GM12874 (cell line): ENCODE measurements around the gene IGFL4.

Experiments used
- TF ChIP-seq, protein P1 (sequence below): IDR thresholded peaks from 2 replicates; pipeline ENCODE4 v1.5.1; 2011; ENCODE audit warnings: low read depth, mild to moderate bottlenecking, control low read depth, low read length, moderate library complexity; ENCODE audit not compliant: insufficient read depth

Gene IGFL4

DNA sequence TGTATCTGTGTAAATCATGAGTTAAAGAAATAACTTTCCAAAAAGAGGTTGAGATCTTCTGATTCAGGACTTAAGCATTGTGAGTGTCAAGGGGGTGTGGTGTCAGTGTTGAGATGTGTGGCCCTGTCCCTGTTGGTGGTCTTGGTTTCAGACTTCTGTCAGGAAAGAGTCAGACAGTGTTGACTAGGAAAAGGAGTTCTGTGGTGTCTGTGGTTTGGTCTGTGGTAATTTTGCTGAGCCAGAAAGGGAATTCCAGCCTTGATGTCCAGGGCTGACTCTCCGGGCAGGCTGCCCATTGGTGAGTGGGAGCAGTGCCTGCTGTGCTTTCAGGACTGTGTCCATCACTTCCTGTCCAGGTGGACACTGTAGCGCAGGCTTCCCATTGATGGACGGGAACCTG, 39.8 kb upstream of the IGFL4 start:
- TF ChIP-seq, protein P1, sequence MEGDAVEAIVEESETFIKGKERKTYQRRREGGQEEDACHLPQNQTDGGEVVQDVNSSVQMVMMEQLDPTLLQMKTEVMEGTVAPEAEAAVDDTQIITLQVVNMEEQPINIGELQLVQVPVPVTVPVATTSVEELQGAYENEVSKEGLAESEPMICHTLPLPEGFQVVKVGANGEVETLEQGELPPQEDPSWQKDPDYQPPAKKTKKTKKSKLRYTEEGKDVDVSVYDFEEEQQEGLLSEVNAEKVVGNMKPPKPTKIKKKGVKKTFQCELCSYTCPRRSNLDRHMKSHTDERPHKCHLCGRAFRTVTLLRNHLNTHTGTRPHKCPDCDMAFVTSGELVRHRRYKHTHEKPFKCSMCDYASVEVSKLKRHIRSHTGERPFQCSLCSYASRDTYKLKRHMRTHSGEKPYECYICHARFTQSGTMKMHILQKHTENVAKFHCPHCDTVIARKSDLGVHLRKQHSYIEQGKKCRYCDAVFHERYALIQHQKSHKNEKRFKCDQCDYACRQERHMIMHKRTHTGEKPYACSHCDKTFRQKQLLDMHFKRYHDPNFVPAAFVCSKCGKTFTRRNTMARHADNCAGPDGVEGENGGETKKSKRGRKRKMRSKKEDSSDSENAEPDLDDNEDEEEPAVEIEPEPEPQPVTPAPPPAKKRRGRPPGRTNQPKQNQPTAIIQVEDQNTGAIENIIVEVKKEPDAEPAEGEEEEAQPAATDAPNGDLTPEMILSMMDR = no peak

DNA sequence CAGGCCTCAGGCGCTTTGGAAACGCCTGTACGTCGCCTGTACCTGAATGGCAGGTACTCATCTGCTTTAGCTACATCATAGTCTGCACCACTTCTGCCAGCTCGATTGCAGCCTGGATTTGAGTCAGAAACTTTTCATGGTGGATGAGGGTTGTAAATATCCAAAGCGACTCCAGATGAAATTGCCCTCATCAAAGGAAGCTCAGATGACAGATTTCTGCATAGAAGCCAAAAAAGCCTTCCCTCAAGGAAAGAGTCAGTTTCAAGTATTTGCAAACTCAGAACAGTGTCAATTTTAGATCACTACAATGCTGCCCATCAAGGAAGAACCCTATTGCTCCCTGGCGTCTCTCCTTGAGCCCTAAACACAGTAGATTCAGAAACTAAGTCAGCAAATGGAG, 38.8 kb upstream of the IGFL4 start:
- TF ChIP-seq, protein P1 = no peak

DNA sequence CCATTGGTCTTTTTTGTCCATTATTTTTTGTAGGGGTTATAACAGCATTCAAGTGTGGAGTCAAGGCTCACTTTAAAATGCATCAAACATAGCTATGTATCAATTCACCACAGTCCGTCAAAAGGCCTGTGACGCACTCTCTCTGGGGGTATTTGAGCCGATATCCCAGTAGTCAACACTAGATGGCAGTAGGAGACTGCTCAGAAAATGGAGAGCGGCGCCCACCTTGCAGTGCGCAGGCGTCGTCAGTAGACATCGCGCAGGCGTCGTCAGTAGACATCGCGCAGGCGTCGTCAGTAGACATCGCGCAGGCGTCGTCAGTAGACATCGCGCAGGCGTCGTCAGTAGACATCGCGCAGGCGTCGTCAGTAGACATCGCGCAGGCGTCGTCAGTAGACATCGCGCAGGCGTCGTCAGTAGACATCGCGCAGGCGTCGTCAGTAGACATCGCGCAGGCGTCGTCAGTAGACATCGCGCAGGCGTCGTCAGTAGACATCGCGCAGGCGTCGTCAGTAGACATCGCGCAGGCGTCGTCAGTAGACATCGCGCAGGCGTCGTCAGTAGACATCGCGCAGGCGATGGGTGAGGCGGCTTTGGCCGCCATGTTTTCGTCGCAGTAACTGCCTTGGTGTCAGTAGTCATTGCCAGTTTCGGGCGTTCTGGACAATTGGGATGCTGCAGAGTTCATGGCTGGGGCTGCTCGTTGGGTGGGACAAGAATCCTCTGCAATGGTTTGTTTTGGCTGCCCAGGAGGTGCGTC, 38.0 kb upstream of the IGFL4 start:
- TF ChIP-seq, protein P1 = peak; percentile 45; the same call in 1 of the 2 replicates

DNA sequence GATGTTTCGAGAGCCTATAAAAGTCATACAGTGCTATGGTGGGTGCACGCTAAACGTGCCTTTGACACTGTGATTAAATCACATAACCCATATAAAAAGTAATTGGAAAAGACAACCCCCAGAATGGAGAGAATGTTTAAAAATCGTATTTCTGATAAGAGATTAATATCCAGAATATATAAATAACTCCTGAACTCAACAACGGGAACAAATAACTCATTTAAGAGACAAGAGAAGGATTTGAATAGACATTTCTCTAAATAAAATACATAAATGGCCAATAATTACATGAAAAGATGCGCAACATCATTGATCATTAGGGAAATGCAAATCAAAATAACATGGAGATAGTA, 37.0 kb upstream of the IGFL4 start:
- TF ChIP-seq, protein P1 = no peak

DNA sequence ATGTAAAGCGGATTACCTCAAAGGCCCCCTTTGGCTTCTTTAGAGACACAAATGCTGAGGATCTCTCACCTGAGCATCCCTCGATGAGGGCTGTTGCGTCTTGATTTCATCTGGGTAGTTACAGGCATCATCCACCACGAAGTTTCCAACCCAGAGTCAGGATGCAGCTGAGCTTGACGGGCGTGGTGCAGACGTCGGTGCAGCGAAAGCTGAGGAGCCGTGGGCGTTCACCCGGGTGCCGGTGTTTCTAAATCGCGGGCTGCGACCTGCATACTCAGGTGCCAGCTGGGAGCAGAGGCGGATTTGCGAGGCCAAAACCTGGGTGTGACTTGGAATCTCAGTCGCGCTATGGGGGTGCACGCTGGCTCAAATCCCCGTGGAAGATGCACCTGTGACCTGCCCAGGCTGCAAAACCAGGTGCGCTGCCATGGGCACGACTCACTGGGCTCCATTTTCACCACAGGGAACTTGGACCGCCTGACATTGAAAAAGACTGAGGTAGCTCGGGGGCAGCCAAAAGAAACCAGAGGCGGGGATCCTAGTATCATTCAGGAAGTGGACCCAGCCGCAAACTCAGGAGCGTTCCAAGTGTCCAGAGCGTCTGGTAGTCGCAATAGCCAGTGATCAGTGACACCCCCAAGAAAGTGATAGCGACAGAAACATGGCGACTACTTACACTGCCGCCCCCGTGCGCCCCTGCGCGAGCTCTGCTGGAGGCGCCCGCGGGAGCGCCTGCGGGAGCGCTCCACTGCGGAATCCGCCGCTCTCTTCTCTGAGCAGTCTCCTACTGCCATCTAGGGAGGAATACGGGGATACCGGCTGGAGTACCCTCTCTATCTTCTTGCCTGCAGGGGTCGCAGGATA, 36.4 kb upstream of the IGFL4 start:
- TF ChIP-seq, protein P1 = peak; percentile 74

DNA sequence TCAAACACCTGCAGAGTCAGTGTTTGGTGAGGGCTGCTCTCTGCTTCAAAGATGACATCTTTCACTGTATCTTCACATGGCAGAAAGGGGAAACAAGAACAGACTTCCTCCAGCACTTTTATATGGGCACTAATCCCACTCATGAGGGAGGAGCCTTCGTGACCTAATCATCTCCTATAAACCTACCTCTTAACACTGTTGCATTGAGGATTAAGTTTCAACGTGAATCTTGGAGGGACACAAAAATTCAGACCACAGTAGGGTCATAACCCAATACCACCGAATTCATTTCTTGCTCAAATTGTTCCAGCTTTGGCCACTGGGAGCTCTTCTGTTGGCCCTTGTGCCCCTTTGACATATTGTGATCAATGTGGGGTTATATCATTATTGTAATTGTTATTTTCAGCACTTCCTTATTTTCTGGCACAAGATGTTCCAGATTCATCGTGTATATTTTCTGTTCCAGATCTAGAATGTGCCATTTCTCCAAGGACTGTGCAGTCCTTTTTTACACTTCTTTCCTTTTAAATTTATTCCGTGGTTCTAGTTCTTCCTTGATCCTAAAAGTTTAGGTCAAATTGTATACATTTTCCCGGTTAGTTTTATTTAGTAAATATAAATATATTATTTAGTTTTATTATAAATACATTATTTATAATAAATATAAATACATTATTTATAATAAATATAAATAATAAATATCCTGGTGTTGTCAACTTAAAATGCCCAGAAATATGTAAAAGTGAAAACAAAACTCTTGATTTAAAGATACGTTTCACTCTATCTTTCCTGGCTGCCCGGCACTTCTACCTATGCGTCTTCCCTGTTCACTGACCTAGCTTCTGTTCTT, 35.5 kb upstream of the IGFL4 start:
- TF ChIP-seq, protein P1 = peak; percentile 6; the same call in 1 of the 2 replicates
